Measurements from ENCODE around the gene BICRAL. TPM values are rescaled to one million over a fixed set of nuclear protein-coding genes. Genes with fewer than 3 reads are reported as not detected.

BICRAL gene
- total and polyA plus RNA-seq, 8 donors, result 2.8 to 23.2 (median 7.0) TPM

- intact Hi-C loops (cut with DNase I; ENCODE audit: low total_unique reads), result no loop called here
- Histone ChIP-seq H3K4me1 (no peaks in the 10 kb centered on the region), H3K27ac (no peak overlapping the region), H3K27me3 (no peaks in the 10 kb centered on the region), H3K36me3 (peaks cover 61 to 100% (median 100%) of the 10 kb centered on the region in 4 donors), H3K9me3 (no peaks in the 10 kb centered on the region), H3K4me3 (no peak overlapping the region)
- no peak for DNase-seq
- no peak for TF ChIP-seq POLR2A (IDR thresholded peaks at IDR 0.05)
- TF ChIP-seq, protein P1, sequence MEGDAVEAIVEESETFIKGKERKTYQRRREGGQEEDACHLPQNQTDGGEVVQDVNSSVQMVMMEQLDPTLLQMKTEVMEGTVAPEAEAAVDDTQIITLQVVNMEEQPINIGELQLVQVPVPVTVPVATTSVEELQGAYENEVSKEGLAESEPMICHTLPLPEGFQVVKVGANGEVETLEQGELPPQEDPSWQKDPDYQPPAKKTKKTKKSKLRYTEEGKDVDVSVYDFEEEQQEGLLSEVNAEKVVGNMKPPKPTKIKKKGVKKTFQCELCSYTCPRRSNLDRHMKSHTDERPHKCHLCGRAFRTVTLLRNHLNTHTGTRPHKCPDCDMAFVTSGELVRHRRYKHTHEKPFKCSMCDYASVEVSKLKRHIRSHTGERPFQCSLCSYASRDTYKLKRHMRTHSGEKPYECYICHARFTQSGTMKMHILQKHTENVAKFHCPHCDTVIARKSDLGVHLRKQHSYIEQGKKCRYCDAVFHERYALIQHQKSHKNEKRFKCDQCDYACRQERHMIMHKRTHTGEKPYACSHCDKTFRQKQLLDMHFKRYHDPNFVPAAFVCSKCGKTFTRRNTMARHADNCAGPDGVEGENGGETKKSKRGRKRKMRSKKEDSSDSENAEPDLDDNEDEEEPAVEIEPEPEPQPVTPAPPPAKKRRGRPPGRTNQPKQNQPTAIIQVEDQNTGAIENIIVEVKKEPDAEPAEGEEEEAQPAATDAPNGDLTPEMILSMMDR (IDR thresholded peaks at IDR 0.05), result no peak
- no peak for TF ChIP-seq POLR2AphosphoS5 (IDR thresholded peaks at IDR 0.05)
- no peak for TF ChIP-seq EP300 (IDR thresholded peaks at IDR 0.05)
- 89 to 95% (median 93%) methylated on average over 6 of the region's 6 CpGs for WGBS, 5 donors
Observed at GRCh38 chr6:42860481-42860880, 78.6 kb downstream of the BICRAL start.

DNA sequence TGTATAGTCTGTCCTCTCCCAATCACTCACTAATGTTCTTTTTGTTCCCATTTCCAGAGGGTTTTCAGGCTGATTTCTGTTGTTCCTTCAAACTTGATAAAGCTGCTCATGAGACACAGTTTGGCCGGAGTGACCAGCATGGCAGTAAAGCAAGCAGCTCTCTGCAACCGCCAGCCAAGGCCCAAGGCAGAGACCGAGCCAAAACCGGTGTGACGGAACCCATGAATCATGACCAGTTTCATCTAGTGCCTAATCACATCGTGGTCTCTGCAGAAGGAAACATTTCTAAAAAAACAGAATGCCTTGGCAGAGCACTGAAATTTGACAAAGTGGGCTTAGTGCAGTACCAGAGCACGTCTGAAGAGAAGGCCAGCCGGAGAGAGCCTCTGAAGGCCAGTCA lies 82.8 kb downstream of the BICRAL start:
- WGBS, 5 donors, result 64 to 90% (median 82%) methylated on average over 8 of the region's 8 CpGs

GRCh38 chr6:42870145-42870936 lies 88.5 kb downstream of the BICRAL start:
- TF ChIP-seq, protein P1 (IDR thresholded peaks at IDR 0.05), result no peak
- TF ChIP-seq POLR2A (IDR thresholded peaks at IDR 0.05) (no peak), POLR2AphosphoS5 (IDR thresholded peaks at IDR 0.05) (no peak), EP300 (IDR thresholded peaks at IDR 0.05) (no peak)
- 65 to 82% (median 76%) methylated on average over 2 of the region's 2 CpGs for WGBS, 5 donors
- Histone ChIP-seq H3K36me3 (peaks cover 16 to 53% (median 42%) of the 10 kb centered on the region in 4 donors), H3K4me1 (no peaks in the 10 kb centered on the region), H3K9me3 (no peaks in the 10 kb centered on the region), H3K27ac (no peak overlapping the region), H3K4me3 (no peak overlapping the region), H3K27me3 (no peaks in the 10 kb centered on the region)
- DNase-seq, result no peak
- intact Hi-C loops (cut with DNase I; ENCODE audit: low total_unique reads), result no loop called here

More for the DNA sequence above, 82.8 kb downstream of the BICRAL start:
- DNase-seq, result no peak
- TF ChIP-seq, protein P1 (IDR thresholded peaks at IDR 0.05), result no peak
- TF ChIP-seq POLR2AphosphoS5 (IDR thresholded peaks at IDR 0.05) (no peak), POLR2A (IDR thresholded peaks at IDR 0.05) (no peak), EP300 (IDR thresholded peaks at IDR 0.05) (no peak)
- H3K27me3 ChIP-seq, result no peaks in the 10 kb centered on the region
- no peaks in the 10 kb centered on the region for H3K9me3 ChIP-seq
- no peak overlapping the region for H3K4me3 ChIP-seq
- intact Hi-C loops (cut with DNase I; ENCODE audit: low total_unique reads), result no loop called here
- H3K27ac ChIP-seq, result peak overlapping the region in 1 of 5 donors; percentile 4
- H3K36me3 ChIP-seq, result peaks cover 53 to 100% (median 97%) of the 10 kb centered on the region in 4 donors
- no peaks in the 10 kb centered on the region for H3K4me1 ChIP-seq

GRCh38 chr6:42871711-42872110 lies 89.9 kb downstream of the BICRAL start:
- Histone ChIP-seq H3K36me3 (peaks cover 9 to 39% (median 28%) of the 10 kb centered on the region in 4 donors), H3K27me3 (no peaks in the 10 kb centered on the region), H3K27ac (no peak overlapping the region), H3K4me1 (peaks cover 0 to 1% (median under 1%) of the 10 kb centered on the region in 4 donors), H3K9me3 (no peaks in the 10 kb centered on the region), H3K4me3 (no peak overlapping the region)
- intact Hi-C loops (cut with DNase I; ENCODE audit: low total_unique reads), result no loop called here
- WGBS, 5 donors, result 74 to 86% (median 84%) methylated on average over 3 of the region's 3 CpGs
- no peak for TF ChIP-seq POLR2A (IDR thresholded peaks at IDR 0.05)
- TF ChIP-seq, protein P1 (IDR thresholded peaks at IDR 0.05), result no peak
- no peak for TF ChIP-seq EP300 (IDR thresholded peaks at IDR 0.05)
- TF ChIP-seq POLR2AphosphoS5 (IDR thresholded peaks at IDR 0.05), result no peak
- DNase-seq, result no peak

Measured in stomach (tissue), 9 donors.